GM20000 (cell line): ENCODE data around the gene YOD1.

Source experiments
- DNase-seq: peaks from one replicate; pipeline ENCODE4 v3.0.0; 2012; ENCODE audit warnings: low spot score
- TF ChIP-seq, protein P1 (sequence below): IDR thresholded peaks from 2 replicates; pipeline ENCODE4 v1.5.1; 2012; ENCODE audit warnings: mild to moderate bottlenecking, control low read depth; ENCODE audit errors: extremely low read depth, missing control alignments

YOD1 gene

DNA sequence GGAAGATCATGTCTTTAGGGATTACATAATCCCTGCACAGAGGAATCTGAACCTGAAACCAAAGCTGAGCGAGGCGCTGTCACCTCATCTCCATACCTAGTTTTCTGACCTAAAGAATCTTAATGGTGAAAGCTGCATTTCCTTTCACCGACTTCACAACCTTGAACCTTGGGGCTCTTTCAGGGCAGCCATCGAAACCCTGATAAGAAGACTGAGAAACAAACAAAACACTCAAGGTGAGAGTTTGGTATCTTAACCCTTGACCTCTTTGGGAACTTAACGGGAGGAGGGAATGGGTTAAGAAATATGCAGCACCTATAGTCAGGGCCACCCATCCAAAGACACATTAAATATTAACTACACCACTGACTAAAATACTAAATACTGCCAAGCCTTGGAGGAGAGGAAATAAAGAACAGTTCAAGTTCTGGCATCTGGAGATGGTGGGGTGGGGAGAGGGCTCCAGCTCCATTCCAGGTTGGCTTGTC lies 20.4 kb downstream of the YOD1 start:
- no peak for DNase-seq
- TF ChIP-seq, protein P1, sequence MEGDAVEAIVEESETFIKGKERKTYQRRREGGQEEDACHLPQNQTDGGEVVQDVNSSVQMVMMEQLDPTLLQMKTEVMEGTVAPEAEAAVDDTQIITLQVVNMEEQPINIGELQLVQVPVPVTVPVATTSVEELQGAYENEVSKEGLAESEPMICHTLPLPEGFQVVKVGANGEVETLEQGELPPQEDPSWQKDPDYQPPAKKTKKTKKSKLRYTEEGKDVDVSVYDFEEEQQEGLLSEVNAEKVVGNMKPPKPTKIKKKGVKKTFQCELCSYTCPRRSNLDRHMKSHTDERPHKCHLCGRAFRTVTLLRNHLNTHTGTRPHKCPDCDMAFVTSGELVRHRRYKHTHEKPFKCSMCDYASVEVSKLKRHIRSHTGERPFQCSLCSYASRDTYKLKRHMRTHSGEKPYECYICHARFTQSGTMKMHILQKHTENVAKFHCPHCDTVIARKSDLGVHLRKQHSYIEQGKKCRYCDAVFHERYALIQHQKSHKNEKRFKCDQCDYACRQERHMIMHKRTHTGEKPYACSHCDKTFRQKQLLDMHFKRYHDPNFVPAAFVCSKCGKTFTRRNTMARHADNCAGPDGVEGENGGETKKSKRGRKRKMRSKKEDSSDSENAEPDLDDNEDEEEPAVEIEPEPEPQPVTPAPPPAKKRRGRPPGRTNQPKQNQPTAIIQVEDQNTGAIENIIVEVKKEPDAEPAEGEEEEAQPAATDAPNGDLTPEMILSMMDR: no peak

DNA sequence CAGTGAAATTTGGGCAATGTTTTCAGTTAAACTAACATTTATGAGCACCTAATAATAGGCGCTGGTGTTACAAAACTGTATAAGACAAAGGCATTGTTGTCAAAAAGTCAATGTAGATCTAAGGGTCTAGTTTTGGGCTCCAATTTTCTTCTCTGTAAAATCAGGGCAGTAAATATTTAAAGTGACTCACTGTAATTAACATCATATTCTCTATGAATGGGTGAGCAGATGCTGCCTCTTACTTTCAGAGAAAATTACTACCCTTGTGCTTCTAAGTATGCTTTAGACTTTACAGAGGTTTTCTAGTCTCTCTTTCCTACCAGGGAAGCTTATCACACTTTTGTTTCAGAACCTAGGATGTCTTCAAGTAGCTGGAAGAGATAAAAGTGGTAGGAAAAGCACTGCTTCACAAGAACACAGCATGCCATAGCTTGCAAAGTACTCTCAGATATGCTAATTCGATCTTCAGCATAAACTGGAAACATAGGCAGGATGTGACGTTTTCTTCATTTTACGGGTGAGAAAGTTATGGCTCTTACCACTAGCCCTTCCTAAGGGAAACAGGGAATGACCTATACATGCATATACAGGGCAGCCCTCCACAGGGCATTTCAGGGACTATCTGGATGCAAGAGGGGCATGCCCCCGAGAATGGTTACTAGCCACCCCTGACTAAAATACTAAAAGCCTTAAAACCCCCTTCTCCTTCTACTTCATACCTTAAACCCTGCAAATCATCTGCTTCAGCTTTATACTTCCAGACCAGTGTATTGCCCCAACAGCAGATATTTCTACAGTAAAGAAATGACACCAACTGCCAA lies 21.1 kb downstream of the YOD1 start:
- no peak for DNase-seq
- TF ChIP-seq, protein P1: no peak

DNA sequence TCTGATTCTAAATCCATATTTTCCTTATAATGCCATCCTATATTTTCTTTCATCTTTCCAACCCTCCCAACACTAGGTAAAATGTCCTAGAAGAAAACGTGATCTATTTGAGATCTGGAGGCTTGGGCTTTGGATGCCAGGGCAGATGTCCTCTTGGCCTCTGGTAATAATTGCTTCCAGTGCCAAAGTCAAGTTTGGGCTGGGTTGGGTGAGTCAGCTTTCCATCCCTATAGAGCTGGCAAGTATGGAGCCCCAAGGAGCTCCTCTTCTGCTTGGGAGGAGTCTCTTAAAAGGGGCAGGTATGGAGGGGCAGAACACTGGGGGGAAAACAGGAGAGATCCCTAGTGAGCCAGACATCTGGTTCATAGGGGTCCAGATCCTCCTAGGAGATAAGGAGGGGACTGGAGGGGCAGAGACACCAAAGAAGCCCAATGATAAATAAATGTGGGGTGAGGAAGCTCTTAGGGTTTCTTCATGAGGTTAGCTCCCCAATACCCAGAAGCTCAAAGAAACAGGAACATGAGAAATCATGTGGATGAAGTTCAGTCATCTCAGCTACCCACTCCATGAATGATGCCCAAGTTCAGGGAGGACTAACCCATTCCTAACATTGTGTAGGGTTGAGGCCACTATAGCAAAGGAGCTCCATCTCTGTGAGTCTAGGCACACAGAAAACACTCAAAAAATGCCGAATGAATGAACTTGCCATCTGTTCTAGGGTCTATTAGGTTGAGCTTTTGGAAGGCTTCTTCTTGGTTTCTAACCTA lies 21.9 kb downstream of the YOD1 start:
- TF ChIP-seq, protein P1: no peak
- no peak for DNase-seq

DNA sequence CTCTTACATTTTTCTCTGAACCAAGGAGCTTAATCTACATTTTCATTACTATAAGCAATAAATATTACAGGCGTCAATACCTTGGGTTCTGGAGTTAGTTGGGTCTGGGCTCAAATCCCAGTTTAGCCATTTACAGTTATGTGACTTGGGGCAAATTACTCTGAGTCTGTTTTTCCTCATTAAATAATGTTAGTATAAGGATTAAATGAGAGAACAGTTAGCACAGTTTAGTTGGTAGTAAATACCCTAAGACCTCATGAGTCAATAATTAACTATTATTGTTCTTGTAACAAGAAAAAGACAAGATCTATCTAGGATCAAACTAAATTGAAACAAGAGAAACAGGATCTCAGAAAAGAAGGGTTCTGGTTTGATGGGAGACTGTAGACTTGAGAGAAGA lies 23.1 kb downstream of the YOD1 start:
- TF ChIP-seq, protein P1: no peak
- no peak for DNase-seq

DNA sequence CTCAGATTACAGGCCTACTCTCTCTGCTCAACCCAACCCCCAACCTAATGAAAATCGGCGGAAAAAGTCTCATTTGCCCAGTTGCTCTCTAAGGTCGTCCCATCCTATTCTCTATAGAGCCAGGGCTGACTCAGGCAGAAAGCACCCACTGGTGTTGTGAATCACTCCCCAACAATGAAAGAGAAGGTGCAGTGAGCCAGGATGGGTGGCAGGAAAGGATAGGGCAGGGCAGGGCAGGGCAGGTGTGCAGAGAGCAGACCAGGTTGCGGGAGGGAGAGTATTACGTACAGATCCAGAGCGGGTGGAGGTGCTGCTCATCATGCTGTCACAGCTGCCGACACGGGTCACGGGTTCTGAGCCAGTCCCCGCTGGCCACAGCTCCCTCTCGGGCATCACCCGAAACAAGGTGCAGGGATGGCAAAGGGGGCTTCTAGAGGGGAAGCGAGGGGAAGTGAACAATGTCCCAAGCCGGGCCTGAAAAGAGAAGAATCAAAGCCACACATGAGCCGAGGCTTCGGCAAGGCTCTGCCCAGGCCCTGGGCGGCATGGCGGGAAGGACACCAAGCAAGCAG lies 23.7 kb downstream of the YOD1 start:
- TF ChIP-seq, protein P1: no peak
- DNase-seq: no peak

DNA sequence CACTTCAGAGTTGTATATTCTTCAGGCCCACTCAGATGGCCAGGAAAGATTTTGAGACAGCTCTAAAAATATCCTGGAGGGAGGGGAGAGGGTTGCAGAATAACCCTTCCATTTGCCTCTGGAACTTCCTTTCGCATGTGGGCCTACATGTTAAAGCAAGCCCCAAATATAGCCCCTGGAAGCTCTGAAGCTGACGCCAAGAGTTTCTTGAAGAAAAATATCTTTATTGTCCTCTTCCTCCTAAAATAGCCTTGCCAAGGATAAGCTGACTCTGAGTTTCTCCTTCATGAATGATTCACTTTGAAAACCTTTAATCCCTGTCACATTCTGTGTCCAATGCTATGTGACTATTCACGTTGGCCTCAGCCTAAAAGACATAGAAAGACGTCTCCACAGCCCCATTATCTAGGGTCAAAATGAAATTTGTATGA lies 24.9 kb downstream of the YOD1 start:
- no peak for DNase-seq
- TF ChIP-seq, protein P1: no peak
